Measurements from ENCODE around the gene ZRANB1.

- TF ChIP-seq POLR2A (IDR thresholded peaks at IDR 0.05; ENCODE audit: low read depth, low read length) (no peak), TAF1 (IDR thresholded peaks at IDR 0.05; ENCODE audit: borderline replicate concordance, low read depth, low read length) (no peak), POLR2AphosphoS5 (IDR thresholded peaks at IDR 0.05; ENCODE audit: low read depth, low read length) (no peak)
Observed at GRCh38 chr10:124926548-124926947, 15.4 kb upstream of the ZRANB1 start.

Measured in GM12892 (cell line).